NCI-H446 (cell line): ENCODE measurements around the gene EDNRB.
"Not testable (repeated sequence)": the region's sequence is repeated elsewhere in the genome, so short reads cannot be mapped to it uniquely, and the experiment has no call there.

Experiments used
- DNase-seq, 2 experiments: peaks; one replicate each; lab custom pipeline; 2025; lab: John Stamatoyannopoulos, UW

EDNRB gene

GRCh38 chr13:77918391-77919245, at the start of gene EDNRB:
EDNRB (minus strand) TSS chr13:77918831; CDS start chr13:77918573, 258 bp downstream.
- peak in 1 of 2 experiments; percentile 0 for DNase-seq

DNA sequence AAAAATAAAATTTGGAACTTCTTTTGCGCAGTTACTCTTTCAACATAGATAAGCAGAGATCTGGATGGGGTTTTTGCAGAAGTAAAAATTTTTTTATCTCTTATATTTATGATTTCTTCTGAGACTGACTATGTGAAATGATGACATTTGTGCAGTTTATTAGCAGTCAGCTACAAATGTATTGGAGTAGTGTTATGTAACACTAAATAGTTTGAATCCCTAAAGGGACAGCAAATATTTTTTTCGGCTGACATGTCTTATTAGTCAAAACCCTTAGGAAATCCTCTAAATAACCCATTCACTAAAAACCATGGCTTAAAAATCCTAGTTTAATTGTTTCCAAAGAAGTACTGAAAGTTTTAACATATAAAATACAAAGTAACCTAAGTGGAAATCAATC, 48.0 kb upstream of the EDNRB start:
- DNase-seq = no peak

DNA sequence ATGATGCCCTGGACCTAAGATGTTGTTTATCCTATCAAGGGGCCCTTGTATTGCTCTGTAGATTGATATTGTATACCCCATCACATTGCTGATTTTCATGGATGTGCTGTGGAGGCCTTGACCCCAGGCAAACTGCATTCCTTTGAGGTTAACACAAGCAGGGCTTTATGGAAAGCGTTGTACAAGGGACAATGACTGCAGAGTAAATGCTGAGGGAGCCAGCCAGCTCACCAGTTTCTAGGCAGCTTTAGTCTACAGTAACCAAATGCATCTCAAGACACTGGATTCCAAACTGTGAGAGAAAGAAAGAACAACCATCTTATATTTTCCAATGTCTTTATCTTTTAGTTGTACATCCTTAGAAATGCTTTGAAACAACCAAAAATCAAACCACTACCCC, 34.1 kb upstream of the EDNRB start:
- no peak for DNase-seq

- no peak for DNase-seq
Observed at GRCh38 chr13:77952276-77952675, 33.6 kb upstream of the EDNRB start.

GRCh38 chr13:77946522-77946921, 27.9 kb upstream of the EDNRB start:
- no peak for DNase-seq

DNA sequence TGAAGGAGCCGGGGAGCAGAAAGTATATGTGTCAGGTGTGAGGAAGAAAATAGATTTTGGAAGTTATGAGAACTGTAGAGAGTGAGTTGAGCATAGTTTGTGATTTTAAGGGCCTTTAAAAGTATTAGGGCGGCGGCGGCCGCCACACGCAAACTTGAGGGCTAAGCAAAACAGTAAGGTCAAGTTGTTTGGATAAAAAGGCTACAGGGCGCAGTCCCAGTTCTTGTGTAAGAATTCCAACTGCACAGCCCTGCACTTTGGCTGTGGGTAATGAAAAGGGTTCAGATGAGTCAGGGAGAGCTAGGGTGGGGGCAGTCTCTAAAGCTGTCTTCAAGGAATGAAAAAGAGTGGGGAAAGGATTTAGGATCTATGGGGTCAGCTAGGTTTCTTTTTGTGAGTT, 16.4 kb upstream of the EDNRB start:
- DNase-seq = not testable (repeated sequence)

GRCh38 chr13:77930430-77930829, 11.8 kb upstream of the EDNRB start:
- no peak for DNase-seq

- no peak for DNase-seq
Observed at GRCh38 chr13:77928909-77929308, 10.3 kb upstream of the EDNRB start.

DNA sequence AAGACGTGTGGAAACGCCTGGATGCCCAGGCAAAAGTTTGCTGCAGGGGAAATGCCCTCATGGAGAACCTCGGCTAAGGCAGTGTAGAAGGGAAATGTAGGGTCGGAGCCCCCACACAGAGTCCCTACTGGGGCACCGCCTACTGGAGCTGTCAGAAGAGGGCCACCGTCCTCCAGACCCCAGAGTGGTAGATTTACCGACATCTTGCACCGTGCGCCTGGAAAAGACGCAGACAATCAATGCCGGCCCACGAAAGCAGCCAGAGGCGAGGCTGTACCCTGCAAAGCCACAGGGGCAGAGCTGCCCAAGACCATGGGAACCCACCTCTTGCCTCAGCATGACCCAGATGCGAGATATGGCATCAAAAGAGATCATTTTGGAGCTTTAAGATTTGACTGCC, 7.0 kb upstream of the EDNRB start:
- no peak for DNase-seq

DNA sequence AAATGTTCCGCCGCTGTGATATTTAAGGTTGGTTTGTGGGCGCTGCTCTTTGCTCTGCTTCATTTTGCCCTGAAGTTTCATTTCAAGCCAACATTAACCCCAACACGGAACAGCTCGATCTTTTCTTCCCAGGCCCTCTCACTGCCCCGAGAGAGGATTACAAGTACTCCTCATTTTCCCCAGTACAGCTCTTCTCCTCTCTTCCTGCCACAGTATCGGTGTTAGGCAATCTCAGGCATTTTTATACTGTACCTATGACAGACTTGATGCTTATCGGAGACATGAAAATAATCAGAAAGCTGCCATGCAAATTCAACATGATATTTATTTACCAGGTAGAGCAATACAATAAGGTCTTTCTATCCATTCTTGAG, 1.3 kb upstream of the EDNRB start:
- no peak for DNase-seq

DNA sequence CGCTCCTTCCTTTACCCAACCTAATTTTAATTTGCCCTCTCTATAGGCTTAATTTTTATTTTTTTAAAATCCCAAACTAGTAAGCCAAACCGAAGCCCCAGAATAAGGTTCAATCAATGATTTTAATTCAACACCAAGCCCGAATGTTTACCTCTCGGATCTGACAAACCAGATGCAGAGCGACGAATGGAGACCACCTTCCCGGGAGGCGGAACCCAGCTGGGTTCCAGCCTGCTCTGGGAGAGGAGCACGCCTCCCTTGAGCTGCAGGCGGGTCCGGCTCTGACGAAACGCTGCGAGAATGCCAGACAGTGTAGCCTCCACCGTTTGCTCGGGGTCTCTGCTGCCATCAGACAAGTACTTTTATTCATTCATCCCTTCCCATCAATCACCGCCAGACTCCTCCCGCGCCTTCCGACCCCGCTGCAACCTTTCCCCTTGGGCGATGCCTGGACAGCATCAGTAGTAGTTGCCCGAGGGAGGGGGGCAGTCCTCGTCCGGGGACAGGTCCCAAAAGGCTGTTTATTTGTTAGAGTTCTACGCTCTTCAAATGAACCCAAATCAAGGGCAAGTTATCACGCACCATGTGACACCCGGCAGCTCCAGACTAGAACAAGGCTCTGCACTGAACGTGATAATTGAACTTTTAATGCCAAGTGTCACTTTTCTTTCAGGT, 752 bp upstream of the EDNRB start:
- no peak for DNase-seq

DNA sequence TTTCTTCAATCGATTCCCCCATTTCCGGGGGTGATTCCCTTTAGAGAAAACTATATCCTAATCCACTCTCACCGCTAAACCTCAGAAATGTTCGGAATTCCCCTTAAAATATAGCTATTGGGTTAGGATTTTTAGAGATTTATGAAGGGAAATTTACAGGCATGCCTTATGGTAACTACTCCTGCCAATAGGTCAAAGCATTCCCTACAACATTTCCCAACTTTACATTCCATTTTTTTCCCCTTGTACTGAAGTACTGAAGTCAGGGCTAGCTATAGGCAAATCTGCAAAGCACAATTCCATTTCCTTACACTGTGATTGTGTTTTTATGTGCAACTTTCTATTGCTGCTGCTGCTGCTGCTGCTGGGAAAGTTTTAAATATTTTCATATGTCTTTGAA, 2.1 kb downstream of the EDNRB start:
- no peak for DNase-seq

DNA sequence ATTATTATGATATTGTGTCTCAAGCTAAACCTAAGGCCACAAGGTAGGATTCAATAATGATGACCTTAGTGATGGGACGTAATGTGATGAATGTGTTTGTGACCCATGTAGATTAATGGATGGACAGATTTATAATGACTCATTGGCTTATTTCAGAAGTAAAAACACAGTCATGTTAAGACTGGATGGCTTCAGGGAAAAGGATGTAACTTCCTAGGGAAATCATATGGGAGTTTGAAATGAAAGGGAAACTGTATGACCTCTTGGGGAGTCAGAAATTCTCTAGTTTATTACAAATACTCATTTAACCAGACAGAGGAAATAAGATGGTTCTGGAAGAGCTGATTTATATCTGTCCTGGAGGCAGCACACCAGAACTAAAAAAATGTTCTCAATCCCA, 2.9 kb downstream of the EDNRB start:
- DNase-seq = no peak

GRCh38 chr13:77913003-77913402, 5.6 kb downstream of the EDNRB start:
- DNase-seq = no peak

DNA sequence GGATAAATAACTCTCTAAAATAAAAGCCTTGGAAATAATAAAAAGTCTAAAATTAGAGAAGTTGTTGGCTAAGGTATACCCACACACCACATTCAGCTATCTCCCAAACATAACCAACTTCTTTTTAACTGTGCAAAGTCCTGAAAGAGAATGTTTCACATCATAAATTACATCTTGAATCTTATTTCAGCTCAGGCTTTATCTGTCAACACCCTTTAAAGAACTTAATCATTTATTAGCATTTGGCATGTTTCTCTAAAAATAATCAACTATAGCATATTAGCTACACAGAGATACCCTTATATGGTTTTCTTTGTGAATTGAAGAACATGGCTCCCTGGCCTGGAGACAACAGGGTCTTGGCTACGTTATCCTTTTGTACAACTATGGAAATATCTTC, 6.9 kb downstream of the EDNRB start:
- no peak for DNase-seq

GRCh38 chr13:77909827-77910226, 8.8 kb downstream of the EDNRB start:
- DNase-seq = no peak

DNA sequence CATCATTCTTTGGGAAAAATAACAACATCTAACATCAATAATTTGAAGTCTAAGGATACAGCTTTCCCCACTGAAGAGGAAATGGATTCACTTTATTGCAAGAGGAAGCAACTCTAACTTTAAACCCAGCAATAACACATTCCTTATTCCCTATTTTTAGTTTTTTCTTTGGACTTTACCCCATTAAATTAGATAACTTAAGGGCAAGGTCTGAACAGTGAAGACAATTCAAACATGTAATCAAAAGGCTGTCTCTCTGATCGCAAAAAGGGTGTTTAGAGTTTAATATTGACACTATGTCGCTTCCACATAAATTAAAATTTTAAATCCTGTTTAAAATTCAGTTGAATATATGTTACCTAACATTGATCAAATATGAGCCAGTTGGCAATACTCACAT, 10.1 kb downstream of the EDNRB start:
- no peak for DNase-seq

GRCh38 chr13:77907666-77908341, 10.8 kb downstream of the EDNRB start:
- no peak for DNase-seq

GRCh38 chr13:77904031-77904430, 14.6 kb downstream of the EDNRB start:
- no peak for DNase-seq

DNA sequence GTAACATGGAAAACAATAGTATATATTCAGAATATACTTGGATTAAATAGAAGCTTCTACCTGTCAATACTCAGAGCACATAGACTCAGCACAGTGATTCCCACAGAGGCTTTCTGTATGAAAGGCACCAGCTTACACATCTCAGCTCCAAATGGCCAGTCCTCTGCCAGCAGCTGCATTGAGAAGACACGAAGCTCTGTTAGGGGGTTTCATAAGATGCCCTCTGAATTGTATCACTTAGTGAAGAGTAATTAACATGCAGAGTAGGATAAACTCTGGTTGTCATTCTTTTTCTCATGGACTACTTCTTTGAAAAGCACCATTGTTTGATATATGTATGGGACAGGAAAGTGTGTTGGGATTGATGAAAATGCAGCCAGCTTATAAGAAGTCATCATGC, 15.2 kb downstream of the EDNRB start:
- DNase-seq = no peak

- DNase-seq = no peak
Observed at GRCh38 chr13:77902319-77902963, 16.2 kb downstream of the EDNRB start.

- DNase-seq = no peak
Observed at GRCh38 chr13:77898097-77898496, 20.5 kb downstream of the EDNRB start.

- no peak for DNase-seq
Observed at GRCh38 chr13:77896977-77897376, 21.7 kb downstream of the EDNRB start.
